Ovary (tissue), 9 donors: ENCODE results near the gene USH2A. TPM values are rescaled to one million over a fixed set of nuclear protein-coding genes. Genes with fewer than 3 reads are reported as not detected.

Experiments
- DNase-seq, 5 donors: peaks; one replicate each; pipeline ENCODE4 v3.0.0-alpha.2; 2019 to 2020
- H3K27ac ChIP-seq, 2 donors: fragments of 200-600 bp; one replicate each; pipeline versions ENCODE4 v1.5.1 to v1.8.0; 2019 to 2022
- H3K27me3 ChIP-seq: fragments of 200-600 bp; one replicate; pipeline ENCODE4 v1.8.0; 2022
- H3K36me3 ChIP-seq: fragments of 200-600 bp; sonication (generic); one replicate; pipeline ENCODE4 v1.5.1; 2019
- H3K4me1 ChIP-seq: one replicate; pipeline ENCODE4 v1.8.1; 2013; ENCODE audit warnings: mild to moderate bottlenecking, moderate library complexity; ENCODE audit not compliant: insufficient read depth
- H3K4me3 ChIP-seq: fragments of 200-600 bp; sonication (generic); one replicate; pipeline ENCODE4 v1.5.1; 2017
- H3K9me3 ChIP-seq, 2 donors: fragments of 200-600 bp in 1 of 2; sonication (generic) in 1 of 2; one replicate each; pipeline versions ENCODE4 v1.5.1 to v1.8.1; 2013 to 2019; ENCODE audit warnings: mild to moderate bottlenecking in 1 of 2, moderate library complexity in 1 of 2
- CTCF ChIP-seq, 3 donors: fragments of 450-650 bp in 2 of 3; fragments of 200-600 bp in 1 of 3; IDR thresholded peaks; one replicate each; pipeline versions ENCODE4 v1.5.1 to v1.8.0; 2016 to 2022; ENCODE audit warnings: antibody characterized with exemption in 3 of 3, mild to moderate bottlenecking in 1 of 3
- EP300 ChIP-seq: sonication (generic); formaldehyde crosslinking; IDR thresholded peaks from one replicate; pipeline ENCODE4 v1.6.1; 2017; ENCODE audit warnings: antibody characterized with exemption
- POLR2A ChIP-seq: fragments of 450-650 bp; IDR thresholded peaks from one replicate; pipeline ENCODE4 v1.6.1; 2017; ENCODE audit warnings: antibody characterized with exemption, mild to moderate bottlenecking, moderate library complexity
- WGBS, 3 donors: extraction: QIAGEN DNeasy Blood & Tissue Kit in 1 of 3; methylation state at CpG; one replicate each; pipeline versions ENCODE4 v1.1.5 to v1.1.7; 2013 to 2017; 5-methylcytosine and 5-hydroxymethylcytosine counted together
- intact Hi-C, 4 donors: fragments of 100-400 bp; cut with DNase I; formaldehyde crosslinking; loops; one replicate each; pipeline versions ENCODE4 v1.11.0 to v1.15.1; 2022 to 2023
- polyA plus RNA-seq, 2 donors: library from polyadenylated mRNA; stranded (reverse); fragments of 200-250 nt in 1 of 2; fragments of 350-450 nt in 1 of 2; fragmentation: Illumina TruSeq in 1 of 2; extraction: RNeasy Lipid Tissue Mini Kit (QIAGEN cat#74804) in 1 of 2; gene quantifications; one replicate each; pipeline ENCODE4 v1.2.3, GENCODE V29; 2013 to 2014
- total RNA-seq, 7 donors: library from RNA; depleted of rRNA in 2 of 7; stranded (reverse); fragments of >200 nt in 2 of 7; fragmentation: NEBNext Ultra II Directional in 3 of 7; extraction: Animal tissue kit (Norgen Biotek cat#: 25700) in 3 of 7; gene quantifications; one replicate each; pipeline versions ENCODE4 v1.1.0 to v1.2.4, GENCODE V29; 2016 to 2023
- donor health status: DM: no; HTN: no; CAD: no; lungs with moderate emphysema.
- donor health status: DM: no; HTN: no; CAD: no.
- donor health status: Bipolar disorder and iron deficiency.
- donor health status: DM: yes; HTN: yes; CAD: no.
- donor health status: DM: no; HTN: no; CAD: no.
- donor health status: DM: yes; HTN: yes; CAD: no.

USH2A gene
- total and polyA plus RNA-seq, 9 donors, result 0.01 to 0.11 TPM; not detected in 7

- H3K27ac ChIP-seq, result no peak overlapping the region
- H3K27me3 ChIP-seq, result no peaks in the 10 kb centered on the region
- 63 to 72% (median 63%) methylated on average over 5 of the region's 5 CpGs for WGBS, 3 donors
- DNase-seq, result no peak
- TF ChIP-seq POLR2A, result no peak
- TF ChIP-seq EP300, result no peak
- H3K4me1 ChIP-seq, result no peaks in the 10 kb centered on the region
- no peaks in the 10 kb centered on the region for H3K36me3 ChIP-seq
- no peak overlapping the region for H3K4me3 ChIP-seq
- intact Hi-C loops, result no loop called here
- H3K9me3 ChIP-seq, result no peaks in the 10 kb centered on the region
These were observed 645.8 kb downstream of the USH2A start for GRCh38 chr1:215777370-215777925.

- H3K9me3 ChIP-seq, result no peaks in the 10 kb centered on the region
- no peaks in the 10 kb centered on the region for H3K4me1 ChIP-seq
- no peak overlapping the region for H3K27ac ChIP-seq
- DNase-seq, result no peak
- no peaks in the 10 kb centered on the region for H3K36me3 ChIP-seq
- intact Hi-C loops, result no loop called here
- H3K4me3 ChIP-seq, result no peak overlapping the region
- no peaks in the 10 kb centered on the region for H3K27me3 ChIP-seq
- TF ChIP-seq CTCF (IDR thresholded peaks at IDR 0.05) (no peak), POLR2A (no peak), EP300 (no peak)
- 64 to 70% (median 65%) methylated on average over 5 of the region's 5 CpGs for WGBS, 3 donors
These were observed 646.9 kb downstream of the USH2A start for GRCh38 chr1:215776336-215776735.

GRCh38 chr1:215772151-215772550 is 651.1 kb downstream of the USH2A start:
- H3K36me3 ChIP-seq, result no peaks in the 10 kb centered on the region
- no peaks in the 10 kb centered on the region for H3K27me3 ChIP-seq
- H3K9me3 ChIP-seq, result no peaks in the 10 kb centered on the region
- intact Hi-C loops, result no loop called here
- 56 to 72% (median 58%) methylated on average over 1 of the region's 1 CpG for WGBS, 3 donors
- no peak for DNase-seq
- H3K4me3 ChIP-seq, result no peak overlapping the region
- no peak overlapping the region for H3K27ac ChIP-seq
- TF ChIP-seq CTCF (IDR thresholded peaks at IDR 0.05), result no peak
- no peaks in the 10 kb centered on the region for H3K4me1 ChIP-seq

- TF ChIP-seq EP300, result no peak
- Histone ChIP-seq H3K27ac (no peak overlapping the region), H3K36me3 (no peaks in the 10 kb centered on the region), H3K4me3 (no peak overlapping the region), H3K4me1 (no peaks in the 10 kb centered on the region), H3K27me3 (no peaks in the 10 kb centered on the region), H3K9me3 (no peaks in the 10 kb centered on the region)
- 82 to 88% (median 87%) methylated on average over 4 of the region's 4 CpGs for WGBS, 3 donors
- intact Hi-C loops, result no loop called here
- no peak for DNase-seq
These were observed 654.9 kb downstream of the USH2A start for GRCh38 chr1:215768303-215768702.

- no peaks in the 10 kb centered on the region for H3K36me3 ChIP-seq
- intact Hi-C loops, result no loop called here
- 78 to 79% (median 78%) methylated on average over 2 of the region's 2 CpGs for WGBS, 3 donors
These were observed 655.5 kb downstream of the USH2A start for GRCh38 chr1:215767761-215768160.

More at GRCh38 chr1:215767761-215768160, 655.5 kb downstream of the USH2A start:
- no peak for DNase-seq
- H3K27me3 ChIP-seq, result no peaks in the 10 kb centered on the region
- H3K9me3 ChIP-seq, result no peaks in the 10 kb centered on the region
- no peak overlapping the region for H3K27ac ChIP-seq
- TF ChIP-seq POLR2A (no peak), EP300 (no peak), CTCF (IDR thresholded peaks at IDR 0.05) (no peak)
- H3K4me3 ChIP-seq, result no peak overlapping the region
- H3K4me1 ChIP-seq, result no peaks in the 10 kb centered on the region
